Endothelial cell of umbilical vein (primary cell): ENCODE measurements around the gene IFI35. TPM values are rescaled to one million over a fixed set of nuclear protein-coding genes. Genes with fewer than 3 reads are reported as not detected.

Experiments used
- BruUV-seq: library from RNA; stranded (reverse); fragments of 400-500 nt; replicated peaks from 2 replicates; lab custom pipeline; 2021; lab: Mats Ljungman, UMichigan
- CTCF ChIA-PET: fragments of 300-600, 350-600 bp; sonication (Branson Sonifier 250); formaldehyde crosslinking; loops from one replicate; lab custom pipeline; 2021; ENCODE audit warnings: antibody characterized with exemption, inconsistent platforms; lab: Charles Lee
- POLR2A ChIA-PET: fragments of 300-600, 350-600 bp; sonication (Branson Sonifier 250); formaldehyde crosslinking; loops from one replicate; lab custom pipeline; 2021; ENCODE audit warnings: antibody characterized with exemption, inconsistent platforms; lab: Charles Lee
- DNase-seq: peaks from one replicate; pipeline ENCODE4 v3.0.0-alpha.2; 2011; ENCODE audit warnings: low read depth, low spot score
- FAIRE-seq: peaks from 2 replicates; lab custom pipeline; 2011; peaks lifted over from hg19 to GRCh38; lab: Jason Lieb, UNC
- H2AFZ ChIP-seq: 2 replicates; pipeline ENCODE4 v1.6.0; 2012; ENCODE audit warnings: low read depth, low read length, control low read depth, inconsistent platforms
- H3K27ac ChIP-seq: 2 replicates; pipeline ENCODE4 v1.5.1; 2011; ENCODE audit warnings: low read depth, mild to moderate bottlenecking, control low read depth, low read length, moderate library complexity; ENCODE audit not compliant: insufficient read depth
- H3K27me3 ChIP-seq, 2 experiments: 2 replicates each; pipeline versions ENCODE4 v1.6.0 to v1.6.1; 2011; ENCODE audit warnings: low read length in 2 of 2, mixed read lengths in 1 of 2; ENCODE audit not compliant: control insufficient read depth in 2 of 2, insufficient read depth in 2 of 2
- H3K36me3 ChIP-seq, 2 experiments: 2 replicates in 1 of 2; 3 replicates in 1 of 2; pipeline ENCODE4 v1.5.1; 2011; ENCODE audit warnings: low read length in 2 of 2, mild to moderate bottlenecking in 1 of 2, moderate library complexity in 1 of 2; ENCODE audit not compliant: control insufficient read depth in 2 of 2, insufficient read depth in 2 of 2; ENCODE audit errors: extremely low read depth in 1 of 2
- H3K4me1 ChIP-seq: 3 replicates; pipeline ENCODE4 v1.5.1; 2011; ENCODE audit warnings: mild to moderate bottlenecking, low read length; ENCODE audit not compliant: control insufficient read depth, insufficient read depth; ENCODE audit errors: extremely low read depth
- H3K4me2 ChIP-seq: 2 replicates; pipeline ENCODE4 v1.6.1; 2011; ENCODE audit warnings: low read length, control low read depth, mixed read lengths; ENCODE audit not compliant: insufficient read depth
- H3K4me3 ChIP-seq, 3 experiments: fragments of 200-600 bp in 1 of 3; sonication (generic), shearing (Covaris generic) in 1 of 3; replicated peaks in 1 of 3; 2 replicates each; pipeline ENCODE4 v1.5.1; 2011 to 2016; ENCODE audit warnings: control low read depth in 3 of 3, low read length in 3 of 3, mild to moderate bottlenecking in 2 of 3, inconsistent platforms in 1 of 3, low read depth in 1 of 3, moderate library complexity in 1 of 3; ENCODE audit not compliant: insufficient read depth in 1 of 3
- H3K79me2 ChIP-seq: 2 replicates; pipeline ENCODE4 v1.6.0; 2012; ENCODE audit warnings: low read length, inconsistent platforms; ENCODE audit not compliant: control insufficient read depth, insufficient read depth
- H3K9ac ChIP-seq: replicated peaks from 2 replicates; pipeline ENCODE3; 2011; ENCODE audit warnings: low read length, control low read depth; ENCODE audit not compliant: insufficient read depth; ENCODE audit errors: extremely low read depth
- H3K9me1 ChIP-seq: replicated peaks from 3 replicates; pipeline ENCODE4 v1.6.0; 2011; ENCODE audit warnings: mild to moderate bottlenecking, low read length; ENCODE audit not compliant: control insufficient read depth, insufficient read depth; ENCODE audit errors: extremely low read depth
- H3K9me3 ChIP-seq: replicated peaks from 2 replicates; pipeline ENCODE4 v1.5.1; 2012; ENCODE audit warnings: low read length, inconsistent platforms; ENCODE audit not compliant: control insufficient read depth, insufficient read depth
- H4K20me1 ChIP-seq: replicated peaks from 2 replicates; pipeline ENCODE3; 2011; ENCODE audit warnings: mild to moderate bottlenecking, low read length; ENCODE audit not compliant: control insufficient read depth, insufficient read depth; ENCODE audit errors: extremely low read depth
- EZH2 ChIP-seq: IDR thresholded peaks from 2 replicates; pipeline ENCODE4 v1.6.1; 2012; ENCODE audit warnings: borderline replicate concordance, low read depth, mild to moderate bottlenecking, moderate library complexity, low read length, inconsistent platforms; ENCODE audit not compliant: severe bottlenecking
- FOS ChIP-seq: IDR thresholded peaks from 2 replicates; pipeline ENCODE4 v1.6.1; 2011; ENCODE audit warnings: mild to moderate bottlenecking, low read length, moderate library complexity, borderline replicate concordance; ENCODE audit not compliant: insufficient read depth
- GATA2 ChIP-seq: IDR thresholded peaks from 2 replicates; pipeline ENCODE4 v1.7.0; 2011; ENCODE audit warnings: low read depth, mild to moderate bottlenecking, moderate library complexity, mixed read lengths, low read length; ENCODE audit not compliant: insufficient read length, insufficient read depth
- JUN ChIP-seq: IDR thresholded peaks from 2 replicates; pipeline ENCODE4 v1.6.1; 2011; ENCODE audit warnings: borderline replicate concordance, low read depth; ENCODE audit not compliant: insufficient read length, insufficient read depth
- MYC ChIP-seq: IDR thresholded peaks from one replicate; pipeline ENCODE4 v1.6.1; 2011; ENCODE audit warnings: mild to moderate bottlenecking, low read depth, low read length
- POLR2A ChIP-seq: IDR thresholded peaks from 2 replicates; pipeline ENCODE4 v1.6.1; 2012; ENCODE audit warnings: low read depth, mild to moderate bottlenecking, control low read depth, low read length
- POLR2AphosphoS5 ChIP-seq: IDR thresholded peaks from 2 replicates; pipeline ENCODE4 v1.6.1; 2012; ENCODE audit warnings: low read depth, mild to moderate bottlenecking, control low read depth, low read length, moderate library complexity; ENCODE audit not compliant: insufficient read depth
- dilution Hi-C: fragments of 300-500 bp; cut with MboI; formaldehyde crosslinking; loops from one replicate; pipeline ENCODE4 v1.15.0; 2019; ENCODE audit warnings: low sequenced_read_pairs; ENCODE audit not compliant: extremely low pct_ligation_motif_present
- intact Hi-C: fragments of 100-400 bp; cut with micrococcal nuclease; formaldehyde crosslinking; loops from one replicate; pipeline ENCODE4 v1.10.0; 2022
- polyA plus RNA-seq, 4 experiments: library from polyadenylated mRNA; depleted of rRNA in 3 of 4; stranded (reverse) in 3 of 4; unstranded in 1 of 4; fragments of >200 nt; gene quantifications; 2 replicates each; pipeline versions ENCODE4 v1.2.1 to v1.2.3, GENCODE V29; 2011 to 2012; ENCODE audit warnings: missing spikeins in 1 of 4
- total RNA-seq: library from RNA; stranded (reverse); gene quantifications from 2 replicates; pipeline ENCODE4 v1.2.3, GENCODE V29; 2021
- TF ChIP-seq, protein P1 (sequence below), 2 donors: IDR thresholded peaks; 1 replicate in 1 of 2; 2 replicates in 1 of 2; pipeline ENCODE4 v1.5.1; 2011; ENCODE audit warnings: low read length in 2 of 2, mild to moderate bottlenecking in 2 of 2, moderate library complexity in 2 of 2, control low read depth in 1 of 2, inconsistent platforms in 1 of 2, low read depth in 1 of 2; ENCODE audit not compliant: insufficient read depth in 1 of 2; ENCODE audit errors: extremely low read depth in 1 of 2
- TF ChIP-seq, protein P2 (sequence below): IDR thresholded peaks from 2 replicates; pipeline ENCODE4 v1.6.1; 2011; ENCODE audit not compliant: insufficient read depth, insufficient read length

Gene IFI35
- total and polyA plus RNA-seq, 2 donors (not counting 3 experiments of a cell fraction or from before 2014, with no cell fraction given) = 11.1 to 22.5 TPM

DNA sequence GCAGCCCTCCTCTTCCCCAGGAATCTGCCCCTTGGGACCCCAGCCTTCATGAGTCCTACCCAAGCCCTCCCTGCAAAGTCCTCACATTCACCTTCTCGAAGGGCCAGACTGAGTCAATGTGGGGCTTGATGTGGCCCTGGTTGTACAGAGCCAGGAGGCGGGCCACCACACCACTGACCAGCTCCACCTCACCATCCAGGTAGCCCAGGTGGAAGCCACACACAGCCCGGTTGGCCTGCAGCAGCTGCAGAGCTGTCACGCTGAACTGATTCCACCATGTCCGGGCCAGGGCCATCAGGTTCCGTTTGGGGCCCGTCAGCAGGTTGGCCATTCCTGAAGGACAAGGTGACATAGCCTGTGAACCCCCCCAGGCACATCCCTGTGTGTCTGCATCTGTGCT, 9.6 kb downstream of the IFI35 start:
- peaks cover 37% of the 10 kb centered on the region for H3K4me1 ChIP-seq
- ChIA-PET POLR2A (no interaction called here), CTCF (interaction anchor here (1.3 kb wide), 1 partner anchor 10 kb away, joined by 6 read pairs; the partner anchor contains the start of gene IFI35)
- no peak overlapping the region for H3K9ac ChIP-seq
- FAIRE-seq = no peak
- H3K27me3 ChIP-seq = no peaks in the 10 kb centered on the region
- no peaks in the 10 kb centered on the region for H3K9me1 ChIP-seq
- TF ChIP-seq POLR2AphosphoS5 (no peak), GATA2 (no peak), MYC (no peak), POLR2A (no peak), FOS (no peak), EZH2 (no peak), JUN (no peak)
- TF ChIP-seq, protein P1, sequence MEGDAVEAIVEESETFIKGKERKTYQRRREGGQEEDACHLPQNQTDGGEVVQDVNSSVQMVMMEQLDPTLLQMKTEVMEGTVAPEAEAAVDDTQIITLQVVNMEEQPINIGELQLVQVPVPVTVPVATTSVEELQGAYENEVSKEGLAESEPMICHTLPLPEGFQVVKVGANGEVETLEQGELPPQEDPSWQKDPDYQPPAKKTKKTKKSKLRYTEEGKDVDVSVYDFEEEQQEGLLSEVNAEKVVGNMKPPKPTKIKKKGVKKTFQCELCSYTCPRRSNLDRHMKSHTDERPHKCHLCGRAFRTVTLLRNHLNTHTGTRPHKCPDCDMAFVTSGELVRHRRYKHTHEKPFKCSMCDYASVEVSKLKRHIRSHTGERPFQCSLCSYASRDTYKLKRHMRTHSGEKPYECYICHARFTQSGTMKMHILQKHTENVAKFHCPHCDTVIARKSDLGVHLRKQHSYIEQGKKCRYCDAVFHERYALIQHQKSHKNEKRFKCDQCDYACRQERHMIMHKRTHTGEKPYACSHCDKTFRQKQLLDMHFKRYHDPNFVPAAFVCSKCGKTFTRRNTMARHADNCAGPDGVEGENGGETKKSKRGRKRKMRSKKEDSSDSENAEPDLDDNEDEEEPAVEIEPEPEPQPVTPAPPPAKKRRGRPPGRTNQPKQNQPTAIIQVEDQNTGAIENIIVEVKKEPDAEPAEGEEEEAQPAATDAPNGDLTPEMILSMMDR (IDR thresholded peaks at IDR 0.05; ENCODE audit: extremely low read depth in 1 of 2, insufficient read depth in 1 of 2, low read depth in 1 of 2, low read length in 2 of 2) = no peak
- TF ChIP-seq, protein P2, sequence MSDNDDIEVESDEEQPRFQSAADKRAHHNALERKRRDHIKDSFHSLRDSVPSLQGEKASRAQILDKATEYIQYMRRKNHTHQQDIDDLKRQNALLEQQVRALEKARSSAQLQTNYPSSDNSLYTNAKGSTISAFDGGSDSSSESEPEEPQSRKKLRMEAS = no peak
- no TSS peak for BruUV-seq
- no peak overlapping the region for H2AFZ ChIP-seq
- no peaks in the 10 kb centered on the region for H4K20me1 ChIP-seq
- dilution Hi-C loops = no loop called here
- H3K4me2 ChIP-seq = no peak overlapping the region
- intact Hi-C loops = no loop called here
- no peak overlapping the region for H3K27ac ChIP-seq
- H3K4me3 ChIP-seq = no peak overlapping the region
- peaks cover 3 to 34% of the 10 kb centered on the region in 2 experiments for H3K36me3 ChIP-seq
- H3K79me2 ChIP-seq = peaks cover 28% of the 10 kb centered on the region
- no peaks in the 10 kb centered on the region for H3K9me3 ChIP-seq
- no peak for DNase-seq
